ENCODE measurements around the gene KIRREL3.

Gene KIRREL3

DNA sequence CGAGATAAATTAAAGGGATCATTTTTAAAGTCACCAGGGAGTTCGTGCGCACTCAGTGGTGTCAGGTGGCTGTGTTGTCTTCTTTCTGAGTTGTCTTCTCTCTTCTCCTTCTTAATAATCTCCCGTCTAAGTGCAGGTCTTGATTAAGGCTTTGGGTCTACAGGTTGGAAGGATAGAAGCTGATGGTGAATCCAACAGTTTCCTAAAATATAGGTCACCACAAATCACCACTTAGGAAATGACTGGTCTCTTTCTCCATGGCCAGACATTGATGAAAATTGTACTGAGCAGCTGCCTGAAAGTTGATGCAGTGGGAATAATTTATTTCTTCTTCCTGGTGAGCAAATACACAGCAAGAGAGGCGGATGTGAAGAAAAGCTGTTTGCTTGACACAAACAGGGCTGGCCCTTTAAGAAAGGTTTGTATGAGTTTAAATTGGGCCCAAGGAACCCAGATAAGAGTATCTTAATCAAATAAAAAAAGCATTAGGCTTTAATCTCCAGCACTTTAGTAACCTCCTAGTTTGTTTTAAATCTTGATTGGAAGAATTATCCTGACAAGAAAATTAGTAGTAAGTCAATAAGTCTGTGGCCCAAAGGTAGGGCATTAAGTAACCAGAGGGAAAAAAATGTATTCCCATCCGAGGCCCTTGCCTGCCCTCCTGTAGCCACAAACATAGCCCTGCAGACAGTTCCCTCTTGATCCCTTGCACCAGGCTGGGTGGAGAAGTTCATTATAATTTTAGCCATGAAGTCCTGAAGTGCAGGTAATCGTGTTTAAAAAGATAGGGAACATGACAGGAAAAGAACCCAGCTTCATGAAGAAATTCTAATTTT is 245.8 kb downstream of the KIRREL3 start:
- TF ChIP-seq, protein P1, sequence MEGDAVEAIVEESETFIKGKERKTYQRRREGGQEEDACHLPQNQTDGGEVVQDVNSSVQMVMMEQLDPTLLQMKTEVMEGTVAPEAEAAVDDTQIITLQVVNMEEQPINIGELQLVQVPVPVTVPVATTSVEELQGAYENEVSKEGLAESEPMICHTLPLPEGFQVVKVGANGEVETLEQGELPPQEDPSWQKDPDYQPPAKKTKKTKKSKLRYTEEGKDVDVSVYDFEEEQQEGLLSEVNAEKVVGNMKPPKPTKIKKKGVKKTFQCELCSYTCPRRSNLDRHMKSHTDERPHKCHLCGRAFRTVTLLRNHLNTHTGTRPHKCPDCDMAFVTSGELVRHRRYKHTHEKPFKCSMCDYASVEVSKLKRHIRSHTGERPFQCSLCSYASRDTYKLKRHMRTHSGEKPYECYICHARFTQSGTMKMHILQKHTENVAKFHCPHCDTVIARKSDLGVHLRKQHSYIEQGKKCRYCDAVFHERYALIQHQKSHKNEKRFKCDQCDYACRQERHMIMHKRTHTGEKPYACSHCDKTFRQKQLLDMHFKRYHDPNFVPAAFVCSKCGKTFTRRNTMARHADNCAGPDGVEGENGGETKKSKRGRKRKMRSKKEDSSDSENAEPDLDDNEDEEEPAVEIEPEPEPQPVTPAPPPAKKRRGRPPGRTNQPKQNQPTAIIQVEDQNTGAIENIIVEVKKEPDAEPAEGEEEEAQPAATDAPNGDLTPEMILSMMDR (conservative IDR thresholded peaks at IDR 0.05; ENCODE audit: low read depth, low read length), result no peak
- no peak overlapping the region for H3K4me3 ChIP-seq (ENCODE audit: low read length)
- DNase-seq (ENCODE audit: low read depth), result no peak

DNA sequence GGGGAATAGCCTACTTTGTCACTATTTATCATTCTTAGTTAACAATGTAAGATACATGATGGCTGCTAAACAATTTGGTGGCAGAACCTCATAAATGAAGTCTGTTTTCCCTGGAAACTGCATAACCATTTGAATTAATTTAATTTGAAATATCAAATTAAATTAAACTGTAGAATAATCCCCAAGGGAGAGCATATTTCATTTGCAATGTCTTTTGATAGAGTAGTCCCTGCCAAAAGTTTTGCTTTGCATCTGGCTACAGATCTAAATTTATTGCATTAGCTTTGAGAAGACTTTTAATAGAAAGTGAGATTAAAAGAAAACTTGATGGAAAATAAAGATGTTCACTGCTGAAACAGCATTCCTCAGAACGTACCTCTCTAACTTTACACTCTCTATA is 246.6 kb downstream of the KIRREL3 start:
- no peak for DNase-seq (ENCODE audit: low read depth)
- TF ChIP-seq, protein P1 (conservative IDR thresholded peaks at IDR 0.05; ENCODE audit: low read depth, low read length), result no peak
- H3K4me3 ChIP-seq (ENCODE audit: low read length), result no peak overlapping the region

DNA sequence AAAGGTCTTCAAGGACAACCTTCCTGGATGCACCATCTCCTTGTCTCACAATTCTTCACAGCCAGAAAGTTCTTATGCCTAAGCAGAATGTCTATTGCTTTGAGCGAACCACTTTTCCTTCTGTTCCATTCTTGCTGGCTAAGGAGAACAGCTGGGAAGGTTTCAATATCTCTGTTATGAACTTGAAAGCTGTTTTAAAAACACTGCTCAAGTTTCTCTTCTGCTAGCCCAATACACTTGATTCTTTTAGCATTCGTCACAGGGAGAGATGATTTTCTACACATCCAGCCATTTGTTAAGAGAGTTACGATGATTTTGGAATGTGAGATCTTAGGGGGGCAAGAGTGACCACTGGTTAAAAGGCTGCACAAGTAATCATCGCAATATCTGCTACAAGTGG is 249.3 kb downstream of the KIRREL3 start:
- no peak overlapping the region for H3K4me3 ChIP-seq (ENCODE audit: low read length)
- TF ChIP-seq, protein P1 (conservative IDR thresholded peaks at IDR 0.05; ENCODE audit: low read depth, low read length), result no peak
- no peak for DNase-seq (ENCODE audit: low read depth)

DNA sequence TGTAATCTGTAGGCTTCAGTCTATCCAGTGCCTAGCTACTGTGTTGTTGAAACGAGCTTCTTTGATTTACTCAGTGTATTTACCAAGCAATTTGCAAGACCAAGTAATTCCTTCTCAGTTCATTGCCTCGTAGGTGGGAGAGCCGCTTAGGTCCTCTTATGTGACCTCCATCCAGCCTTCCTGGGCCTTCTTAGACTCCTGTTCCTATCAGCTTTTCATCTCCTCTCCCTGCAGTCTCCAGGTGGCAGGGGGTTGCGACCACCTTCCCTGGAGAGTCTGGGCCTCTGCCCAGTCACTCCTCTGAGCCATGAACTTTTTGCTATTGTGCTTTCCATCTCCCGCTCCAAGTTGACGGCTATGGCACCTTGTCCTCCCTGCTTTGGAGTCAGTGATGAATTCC is 251.8 kb downstream of the KIRREL3 start:
- TF ChIP-seq, protein P1 (conservative IDR thresholded peaks at IDR 0.05; ENCODE audit: low read depth, low read length), result no peak
- no peak for DNase-seq (ENCODE audit: low read depth)
- no peak overlapping the region for H3K4me3 ChIP-seq (ENCODE audit: low read length)

DNA sequence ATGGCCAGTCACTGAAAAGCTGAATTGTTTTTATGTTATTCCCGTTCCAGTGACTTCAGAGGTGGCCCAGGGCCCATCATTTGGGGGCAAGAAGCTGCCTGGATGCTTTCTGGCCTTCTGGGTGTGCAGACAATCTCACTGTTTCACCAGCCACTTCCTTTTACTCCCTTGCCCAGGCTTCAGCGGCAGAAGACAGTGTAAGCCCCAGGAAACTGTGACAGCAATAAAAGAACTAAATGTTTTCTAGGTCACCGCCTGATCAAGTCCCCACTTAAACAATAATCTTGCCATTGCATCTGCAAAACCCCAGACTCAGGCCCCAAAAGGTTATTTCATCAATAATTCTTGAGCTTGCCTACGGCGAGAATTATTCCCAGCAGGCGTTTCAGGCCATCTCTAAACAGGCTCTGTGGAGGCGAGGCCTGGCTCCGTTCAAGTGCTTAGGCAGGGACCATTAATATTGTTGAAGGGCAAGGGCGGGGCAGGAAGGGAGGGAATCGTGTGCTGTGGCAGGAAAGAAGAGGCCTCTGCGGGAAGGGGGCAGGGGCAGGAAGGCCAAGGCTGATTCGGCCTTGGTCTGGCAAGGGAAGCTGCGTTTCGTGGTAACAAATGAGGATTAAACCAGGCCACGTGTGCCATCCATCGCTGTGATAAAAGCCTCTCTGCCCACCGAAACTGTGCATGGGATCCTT is 252.3 kb downstream of the KIRREL3 start:
- DNase-seq (ENCODE audit: low read depth), result no peak
- H3K4me3 ChIP-seq (ENCODE audit: low read length), result no peak overlapping the region
- TF ChIP-seq, protein P1 (conservative IDR thresholded peaks at IDR 0.05; ENCODE audit: low read depth, low read length), result no peak

DNA sequence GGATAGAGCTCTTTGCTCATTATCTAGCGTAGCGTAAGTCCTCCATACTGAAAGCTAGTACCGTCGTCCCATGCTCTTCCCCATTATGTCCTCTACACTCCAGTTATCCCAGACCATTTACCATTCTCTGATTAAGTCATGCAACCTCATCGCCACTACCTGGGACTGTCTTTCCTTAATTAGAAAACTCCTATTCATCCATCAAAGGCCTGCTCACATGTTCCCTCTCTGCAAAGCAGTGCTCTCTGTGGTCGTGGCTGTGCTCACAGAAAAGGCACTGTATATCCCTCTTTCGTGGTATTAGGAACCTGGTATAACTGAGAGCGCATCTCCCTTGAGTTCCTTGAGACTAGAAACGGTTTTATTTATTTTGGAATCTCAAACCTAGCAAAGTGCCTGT is 253.3 kb downstream of the KIRREL3 start:
- DNase-seq (ENCODE audit: low read depth), result no peak
- TF ChIP-seq, protein P1 (conservative IDR thresholded peaks at IDR 0.05; ENCODE audit: low read depth, low read length), result no peak

DNA sequence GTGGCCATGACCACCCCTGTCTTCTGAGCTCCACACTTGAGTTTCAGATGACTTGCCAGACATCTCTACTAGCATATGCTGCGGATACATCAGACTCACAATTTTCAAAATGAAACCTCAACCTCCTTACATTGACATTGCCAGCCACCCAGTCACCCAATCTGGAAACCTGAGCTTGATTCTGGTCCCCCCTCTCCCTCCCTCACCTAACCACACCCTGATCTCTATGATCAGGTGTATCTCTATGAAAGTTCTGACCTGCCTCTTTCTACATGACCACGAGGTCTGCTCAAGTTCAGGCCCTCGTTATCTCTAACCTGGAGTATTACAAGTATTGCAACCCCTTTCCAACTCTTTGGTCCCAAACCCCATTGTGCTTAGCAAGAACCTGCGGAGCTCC is 254.1 kb downstream of the KIRREL3 start:
- H3K4me3 ChIP-seq (ENCODE audit: low read length), result no peak overlapping the region
- DNase-seq (ENCODE audit: low read depth), result no peak
- TF ChIP-seq, protein P1 (conservative IDR thresholded peaks at IDR 0.05; ENCODE audit: low read depth, low read length), result no peak

More for the DNA sequence above, 253.3 kb downstream of the KIRREL3 start:
- H3K4me3 ChIP-seq (ENCODE audit: low read length), result no peak overlapping the region
